Measurements from ENCODE around the gene ZXDC.

The ZXDC gene

GRCh38 chr3:126510308-126510910 lies 34.7 kb upstream of the ZXDC start:
- no peak for DNase-seq

- DNase-seq: no peak
Measured at GRCh38 chr3:126509597-126510307, 34.1 kb upstream of the ZXDC start.

GRCh38 chr3:126508564-126508964 lies 32.9 kb upstream of the ZXDC start:
- no peak for DNase-seq

GRCh38 chr3:126507886-126508285 lies 32.2 kb upstream of the ZXDC start:
- DNase-seq: no peak

- no peak for DNase-seq
Measured at GRCh38 chr3:126503701-126504100, 28.0 kb upstream of the ZXDC start.

- DNase-seq: no peak
Measured at GRCh38 chr3:126502656-126503055, 27.0 kb upstream of the ZXDC start.

GRCh38 chr3:126501736-126502135 lies 26.0 kb upstream of the ZXDC start:
- no peak for DNase-seq

- DNase-seq: no peak
Measured at GRCh38 chr3:126501054-126501453, 25.4 kb upstream of the ZXDC start.

GRCh38 chr3:126500016-126500415 lies 24.3 kb upstream of the ZXDC start:
- no peak for DNase-seq

GRCh38 chr3:126499401-126499800 lies 23.7 kb upstream of the ZXDC start:
- DNase-seq: no peak

GRCh38 chr3:126498929-126499328 lies 23.2 kb upstream of the ZXDC start:
- no peak for DNase-seq

- DNase-seq: no peak
Measured at GRCh38 chr3:126498461-126498860, 22.8 kb upstream of the ZXDC start.

- DNase-seq: no peak
Measured at GRCh38 chr3:126497956-126498355, 22.3 kb upstream of the ZXDC start.

- no peak for DNase-seq
Measured at GRCh38 chr3:126496894-126497850, 21.5 kb upstream of the ZXDC start.

GRCh38 chr3:126495786-126496185 lies 20.1 kb upstream of the ZXDC start:
- DNase-seq: no peak

GRCh38 chr3:126494970-126495230 lies 19.2 kb upstream of the ZXDC start:
- DNase-seq: no peak

- DNase-seq: no peak
Measured at GRCh38 chr3:126494204-126494969, 18.7 kb upstream of the ZXDC start.

GRCh38 chr3:126493739-126494138 lies 18.0 kb upstream of the ZXDC start:
- DNase-seq: no peak

GRCh38 chr3:126493051-126493450 lies 17.4 kb upstream of the ZXDC start:
- no peak for DNase-seq

- no peak for DNase-seq
Measured at GRCh38 chr3:126491221-126492013, 15.7 kb upstream of the ZXDC start.

GRCh38 chr3:126490619-126491018 lies 14.9 kb upstream of the ZXDC start:
- DNase-seq: no peak

- no peak for DNase-seq
Measured at GRCh38 chr3:126488886-126489569, 13.3 kb upstream of the ZXDC start.

All from stimulated activated CD4-positive, alpha-beta T cell treated with anti-CD3 and anti-CD28 coated beads, Interleukin-1b, Interleukin-23, amount 100 ng/mL, for 48 hours (primary cell).